NT2/D1 (cell line): Measurements from ENCODE around the gene ASB18.

Experiments used
- YY1 ChIP-seq: IDR thresholded peaks from 2 replicates; pipeline ENCODE4 v1.6.1; 2011; ENCODE audit not compliant: insufficient read length, insufficient read depth
- ZNF274 ChIP-seq: IDR thresholded peaks from 2 replicates; pipeline ENCODE4 v1.6.1; 2011; ENCODE audit warnings: mild to moderate bottlenecking, low read depth, low read length

- TF ChIP-seq ZNF274, result no peak
- TF ChIP-seq YY1, result no peak
These were observed 54.7 kb downstream of the ASB18 start for GRCh38 chr2:236209535-236209934.
